ENCODE results near the gene EEFSEC.

The EEFSEC gene

DNA sequence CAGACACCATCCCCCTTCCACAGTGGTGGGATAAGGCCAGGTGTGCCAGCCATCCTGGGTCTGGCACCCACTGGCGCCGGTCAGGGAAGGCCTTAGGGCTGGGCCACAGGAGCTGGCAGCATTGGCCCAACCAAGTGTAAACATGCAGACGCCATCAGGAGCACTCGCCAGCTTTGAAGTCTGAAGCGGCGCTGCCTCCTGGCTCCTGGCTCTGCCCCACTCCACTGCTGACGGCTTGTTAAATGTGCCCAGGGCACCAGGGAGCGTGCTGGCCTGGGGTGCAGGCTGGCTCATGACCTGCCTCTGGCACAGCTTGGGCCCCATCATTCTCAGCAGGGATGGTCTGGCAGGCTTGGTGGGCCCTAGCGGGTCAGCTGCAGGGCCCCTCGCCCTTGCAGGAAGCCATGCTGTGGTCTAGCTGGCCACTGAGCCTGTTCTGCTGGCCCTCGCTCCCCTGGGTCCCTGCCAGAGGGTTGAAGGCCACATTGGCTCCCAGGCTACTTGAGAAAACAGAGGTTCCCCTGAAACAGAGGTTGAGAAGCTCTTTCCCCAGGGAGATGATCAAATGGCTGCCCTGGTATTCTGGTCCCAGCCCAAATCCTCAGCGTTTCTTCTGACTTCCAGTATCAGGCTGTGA, 196.8 kb downstream of the EEFSEC start:
- ChIA-PET CTCF (interaction anchor here (0.6 to 0.7 kb wide), 2 partner anchors 257 to 806 kb away, joined by 4 read pairs; no protein-coding TSS in a partner anchor), POLR2A (ENCODE audit: low non-redundant PET) (no interaction called here)
- H3K27ac ChIP-seq: no peak overlapping the region
- DNase-seq (ENCODE audit: low spot score): no peak
- TF ChIP-seq CTCF (conservative IDR thresholded peaks at IDR 0.05; ENCODE audit: low read depth): no peak

DNA sequence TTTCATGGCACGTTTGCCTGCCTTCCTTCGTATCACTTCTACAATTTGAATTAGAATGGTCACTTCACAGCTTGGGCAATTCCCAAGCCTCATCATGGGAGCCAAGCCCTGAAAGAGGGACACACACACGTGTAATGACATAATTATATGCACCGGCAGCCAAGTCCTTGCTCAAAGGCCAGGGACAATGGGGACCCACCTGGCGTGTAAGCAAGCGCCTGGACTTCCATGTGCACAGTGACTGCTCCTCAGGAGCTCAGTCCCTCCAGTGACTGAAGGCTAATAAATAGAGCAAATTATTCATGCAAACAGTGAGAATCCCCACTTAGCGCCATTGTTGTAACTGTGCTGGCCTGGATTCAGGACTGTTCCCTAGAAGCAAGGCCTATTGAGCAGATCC, 198.3 kb downstream of the EEFSEC start:
- H3K27ac ChIP-seq: no peak overlapping the region
- DNase-seq (ENCODE audit: low spot score): no peak
- no peak for TF ChIP-seq CTCF (conservative IDR thresholded peaks at IDR 0.05; ENCODE audit: low read depth)
- ChIA-PET POLR2A (ENCODE audit: low non-redundant PET) (no interaction called here), CTCF (no interaction called here)

- no peak for TF ChIP-seq CTCF (conservative IDR thresholded peaks at IDR 0.05; ENCODE audit: low read depth)
- no peak for DNase-seq (ENCODE audit: low spot score)
- ChIA-PET CTCF (no interaction called here), POLR2A (ENCODE audit: low non-redundant PET) (no interaction called here)
- H3K27ac ChIP-seq: no peak overlapping the region
Measured at GRCh38 chr3:128352326-128352725, 199.0 kb downstream of the EEFSEC start.

GRCh38 chr3:128353361-128353965, 200.2 kb downstream of the EEFSEC start:
- no peak overlapping the region for H3K27ac ChIP-seq
- ChIA-PET CTCF (interaction anchor here (0.6 kb wide), 1 partner anchor 206 kb away, joined by 3 read pairs; no protein-coding TSS in a partner anchor), POLR2A (ENCODE audit: low non-redundant PET) (no interaction called here)
- TF ChIP-seq CTCF (conservative IDR thresholded peaks at IDR 0.05; ENCODE audit: low read depth): no peak
- no peak for DNase-seq (ENCODE audit: low spot score)

- no peak for TF ChIP-seq CTCF (conservative IDR thresholded peaks at IDR 0.05; ENCODE audit: low read depth)
- POLR2A ChIA-PET (ENCODE audit: low non-redundant PET): no interaction called here
- no peak for DNase-seq (ENCODE audit: low spot score)
- CTCF ChIA-PET: no interaction called here
- no peak overlapping the region for H3K27ac ChIP-seq
Measured at GRCh38 chr3:128353991-128354687, 200.9 kb downstream of the EEFSEC start.

- CTCF ChIA-PET: interaction anchor here (0.5 to 0.6 kb wide), 2 partner anchors 97 to 157 kb away, joined by 3 to 4 read pairs; no protein-coding TSS in a partner anchor
- TF ChIP-seq CTCF (conservative IDR thresholded peaks at IDR 0.05; ENCODE audit: low read depth): no peak
- POLR2A ChIA-PET (ENCODE audit: low non-redundant PET): no interaction called here
- DNase-seq (ENCODE audit: low spot score): no peak
- H3K27ac ChIP-seq: no peak overlapping the region
Measured at GRCh38 chr3:128354788-128355542, 201.7 kb downstream of the EEFSEC start.

All from RWPE1 (cell line).